BJ (cell line): ENCODE results near the gene COL4A1. TPM values are rescaled to one million over a fixed set of nuclear protein-coding genes. Genes with fewer than 3 reads are reported as not detected.

ENCODE experiments used
- CTCF ChIA-PET: fragments of 350-600 bp; formaldehyde crosslinking; extraction: SDS; loops from one replicate; lab custom pipeline; 2021; ENCODE audit warnings: antibody characterized with exemption, inconsistent platforms; lab: Yijun Ruan, JAX
- POLR2A ChIA-PET: fragments of 300-600 bp; sonication (Branson Sonifier 250); formaldehyde crosslinking; extraction: SDS; loops from one replicate; lab custom pipeline; 2021; ENCODE audit warnings: antibody characterized with exemption; lab: Charles Lee
- DNase-seq: peaks from one replicate; pipeline ENCODE4 v3.0.0-alpha.2; 2011; ENCODE audit warnings: low read depth
- H3K27me3 ChIP-seq: 2 replicates; pipeline ENCODE4 v1.6.0; 2011; ENCODE audit warnings: low read length; ENCODE audit not compliant: control insufficient read depth, insufficient read depth
- H3K36me3 ChIP-seq: 2 replicates; pipeline ENCODE4 v1.5.1; 2011; ENCODE audit warnings: low read length; ENCODE audit not compliant: control insufficient read depth, insufficient read depth
- H3K4me3 ChIP-seq: 2 replicates; pipeline ENCODE4 v1.5.1; 2011; ENCODE audit warnings: low read depth, mild to moderate bottlenecking, control low read depth, low read length
- CTCF ChIP-seq: IDR thresholded peaks from 2 replicates; pipeline ENCODE4 v1.5.1; 2011; ENCODE audit warnings: low read depth, mild to moderate bottlenecking, control low read depth, inconsistent platforms, low read length, moderate library complexity; ENCODE audit not compliant: insufficient read depth
- polyA plus RNA-seq: library from polyadenylated mRNA; depleted of rRNA; stranded (reverse); fragments of >200 nt; gene quantifications from 2 replicates; pipeline ENCODE4 v1.2.3, GENCODE V29; 2011

Gene COL4A1
- polyA plus RNA-seq, 1 experiment: 375 TPM

GRCh38 chr13:110230661-110231347 is 76.2 kb downstream of the COL4A1 start:
- ChIA-PET POLR2A (no interaction called here), CTCF (no interaction called here)
- no peak for TF ChIP-seq CTCF
- Histone ChIP-seq H3K36me3 (no peaks in the 10 kb centered on the region), H3K4me3 (no peak overlapping the region), H3K27me3 (no peaks in the 10 kb centered on the region)
- DNase-seq: no peak

- CTCF ChIA-PET: interaction anchor here (0.9 kb wide), 1 partner anchor 9 kb away, joined by 3 read pairs; no protein-coding TSS in a partner anchor
- TF ChIP-seq CTCF: no peak
- POLR2A ChIA-PET: no interaction called here
- DNase-seq: no peak
- no peaks in the 10 kb centered on the region for H3K27me3 ChIP-seq
- H3K36me3 ChIP-seq: no peaks in the 10 kb centered on the region
- H3K4me3 ChIP-seq: no peak overlapping the region
Observed at GRCh38 chr13:110229905-110230563, 76.9 kb downstream of the COL4A1 start.

GRCh38 chr13:110228936-110229904 is 77.7 kb downstream of the COL4A1 start:
- no peak for TF ChIP-seq CTCF
- ChIA-PET CTCF (interaction anchor here (0.9 to 1.2 kb wide), 3 partner anchors 8 to 190 kb away, joined by 3 to 4 read pairs (median 3); no protein-coding TSS in a partner anchor), POLR2A (interaction anchor here (1.1 kb wide), 1 partner anchor 18 kb away, joined by 3 read pairs; no protein-coding TSS in a partner anchor)
- H3K36me3 ChIP-seq: no peaks in the 10 kb centered on the region
- peak; percentile 53 for DNase-seq
- no peak overlapping the region for H3K4me3 ChIP-seq
- no peaks in the 10 kb centered on the region for H3K27me3 ChIP-seq

- TF ChIP-seq CTCF: no peak
- no peak for DNase-seq
- POLR2A ChIA-PET: interaction anchor here (1.1 kb wide), 1 partner anchor 20 kb away, joined by 3 read pairs; no protein-coding TSS in a partner anchor
- CTCF ChIA-PET: interaction anchor here (1.0 to 1.2 kb wide), 3 partner anchors 12 to 216 kb away, joined by 3 read pairs; no protein-coding TSS in a partner anchor
- no peaks in the 10 kb centered on the region for H3K36me3 ChIP-seq
- no peak overlapping the region for H3K4me3 ChIP-seq
- H3K27me3 ChIP-seq: no peaks in the 10 kb centered on the region
Observed at GRCh38 chr13:110227864-110228643, 78.9 kb downstream of the COL4A1 start.
